C4-2B (cell line): ENCODE results near the gene LMNTD2.
A peak's percentile ranks its signal among the peaks of the same experiment; 100 is the strongest.

Source experiments
- H3K27ac ChIP-seq: fragments of 450-650 bp; 2 replicates; pipeline ENCODE4 v1.5.1; 2017
- ZFX ChIP-seq: fragments of 450-650 bp; IDR thresholded peaks from 2 replicates; pipeline ENCODE4 v1.6.1; 2017
- TF ChIP-seq, protein P1 (sequence below): fragments of 450-650 bp; conservative IDR thresholded peaks from 2 replicates; pipeline ENCODE4 v1.5.1; 2017; ENCODE audit warnings: mild to moderate bottlenecking

Gene LMNTD2

GRCh38 chr11:534396-535209 lies 25.9 kb downstream of the LMNTD2 start:
- peak; percentile 79; the same call in 1 of the 2 replicates for TF ChIP-seq ZFX
- TF ChIP-seq, protein P1, sequence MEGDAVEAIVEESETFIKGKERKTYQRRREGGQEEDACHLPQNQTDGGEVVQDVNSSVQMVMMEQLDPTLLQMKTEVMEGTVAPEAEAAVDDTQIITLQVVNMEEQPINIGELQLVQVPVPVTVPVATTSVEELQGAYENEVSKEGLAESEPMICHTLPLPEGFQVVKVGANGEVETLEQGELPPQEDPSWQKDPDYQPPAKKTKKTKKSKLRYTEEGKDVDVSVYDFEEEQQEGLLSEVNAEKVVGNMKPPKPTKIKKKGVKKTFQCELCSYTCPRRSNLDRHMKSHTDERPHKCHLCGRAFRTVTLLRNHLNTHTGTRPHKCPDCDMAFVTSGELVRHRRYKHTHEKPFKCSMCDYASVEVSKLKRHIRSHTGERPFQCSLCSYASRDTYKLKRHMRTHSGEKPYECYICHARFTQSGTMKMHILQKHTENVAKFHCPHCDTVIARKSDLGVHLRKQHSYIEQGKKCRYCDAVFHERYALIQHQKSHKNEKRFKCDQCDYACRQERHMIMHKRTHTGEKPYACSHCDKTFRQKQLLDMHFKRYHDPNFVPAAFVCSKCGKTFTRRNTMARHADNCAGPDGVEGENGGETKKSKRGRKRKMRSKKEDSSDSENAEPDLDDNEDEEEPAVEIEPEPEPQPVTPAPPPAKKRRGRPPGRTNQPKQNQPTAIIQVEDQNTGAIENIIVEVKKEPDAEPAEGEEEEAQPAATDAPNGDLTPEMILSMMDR, result no peak
- peak overlapping the region; percentile 95 for H3K27ac ChIP-seq

DNA sequence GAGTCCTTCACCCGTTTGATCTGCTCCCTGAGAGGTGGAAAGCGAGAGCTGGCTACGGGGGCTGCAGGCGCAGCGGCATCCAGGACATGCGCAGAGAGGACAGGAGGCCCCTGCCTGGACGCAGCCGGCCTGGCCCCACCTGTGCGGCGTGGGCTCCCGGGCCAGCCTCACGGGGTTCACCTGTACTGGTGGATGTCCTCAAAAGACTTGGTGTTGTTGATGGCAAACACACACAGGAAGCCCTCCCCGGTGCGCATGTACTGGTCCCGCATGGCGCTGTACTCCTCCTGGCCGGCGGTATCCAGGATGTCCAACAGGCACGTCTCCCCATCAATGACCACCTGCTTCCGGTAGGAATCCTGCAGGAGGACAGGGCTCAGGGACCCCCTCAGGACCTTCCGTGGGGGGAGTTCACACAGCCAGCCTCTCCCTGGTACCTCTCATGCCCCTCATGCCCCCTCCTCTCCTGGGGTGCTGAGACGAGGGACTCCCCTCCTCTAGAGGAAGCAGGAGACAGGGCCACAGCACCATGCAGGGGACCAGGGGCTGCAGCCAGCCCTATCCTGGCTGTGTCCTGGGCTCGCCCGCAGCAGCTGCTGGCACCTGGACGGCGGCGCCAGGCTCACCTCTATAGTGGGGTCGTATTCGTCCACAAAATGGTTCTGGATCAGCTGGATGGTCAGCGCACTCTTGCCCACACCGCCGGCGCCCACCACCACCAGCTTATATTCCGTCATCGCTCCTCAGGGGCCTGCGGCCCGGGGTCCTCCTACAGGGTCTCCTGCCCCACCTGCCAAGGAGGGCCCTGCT lies 26.7 kb downstream of the LMNTD2 start:
- no peak for TF ChIP-seq ZFX
- TF ChIP-seq, protein P1, result no peak
- H3K27ac ChIP-seq, result peak overlapping the region; percentile 95

DNA sequence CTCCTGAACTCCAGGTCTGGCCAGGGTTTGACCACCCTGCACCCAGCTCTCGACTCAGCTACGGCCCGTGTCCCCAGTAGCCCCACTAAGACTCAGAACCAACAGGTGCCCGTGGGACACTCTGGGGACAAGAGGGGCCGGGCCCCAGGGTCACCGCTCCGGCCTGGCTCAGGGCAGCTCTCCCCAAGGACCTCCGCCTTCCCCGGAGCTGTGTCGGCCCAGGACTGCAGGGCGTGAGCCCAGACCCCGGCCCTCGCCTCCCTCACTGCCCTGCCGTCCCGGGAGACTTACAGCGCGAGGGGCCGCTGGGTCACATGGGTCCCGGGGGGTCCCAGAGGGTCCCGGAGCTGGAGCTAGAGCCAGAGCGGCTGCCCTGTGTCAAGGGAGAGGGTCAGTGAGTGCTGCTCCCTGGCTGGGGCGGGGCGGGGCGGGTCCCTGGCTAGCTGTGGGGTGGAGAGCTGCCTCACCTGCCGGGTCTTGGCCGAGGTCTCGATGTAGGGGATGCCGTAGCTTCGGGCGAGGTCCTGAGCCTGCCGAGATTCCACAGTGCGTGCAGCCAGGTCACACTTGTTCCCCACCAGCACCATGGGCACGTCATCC lies 27.5 kb downstream of the LMNTD2 start:
- TF ChIP-seq, protein P1, result no peak
- no peak for TF ChIP-seq ZFX
- H3K27ac ChIP-seq, result no peak overlapping the region

GRCh38 chr11:532527-532985 lies 28.0 kb downstream of the LMNTD2 start:
- TF ChIP-seq, protein P1, result no peak
- no peak for TF ChIP-seq ZFX
- no peak overlapping the region for H3K27ac ChIP-seq

DNA sequence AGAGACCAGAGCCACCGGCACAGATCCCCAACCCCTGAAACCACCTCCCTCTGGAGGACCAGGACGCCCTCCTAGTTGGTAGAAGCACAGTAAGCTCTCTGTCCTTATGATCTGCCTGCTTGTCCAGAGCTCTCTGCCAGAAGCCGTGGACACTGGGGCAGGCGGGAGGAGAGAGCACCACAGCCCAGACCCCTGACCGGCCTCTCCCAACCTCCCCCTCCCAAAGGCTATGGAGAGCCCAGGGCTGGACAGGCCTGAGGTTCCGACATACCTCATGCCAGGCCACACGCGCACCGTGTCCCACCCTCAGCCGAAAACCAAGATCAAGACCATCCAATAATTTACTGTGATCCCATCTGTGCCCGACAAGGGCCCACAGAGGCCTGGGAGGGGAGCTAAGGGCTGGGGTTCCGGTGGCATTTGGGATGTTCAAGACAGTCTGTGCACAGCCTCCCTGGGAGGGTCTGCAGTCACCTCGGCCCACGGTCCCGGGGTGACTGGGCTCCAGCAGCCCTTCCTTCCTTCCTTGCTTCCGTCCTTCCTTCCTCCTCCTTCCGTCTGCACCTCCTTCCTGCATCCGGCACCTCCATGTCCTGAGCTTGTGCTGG lies 28.5 kb downstream of the LMNTD2 start:
- no peak overlapping the region for H3K27ac ChIP-seq
- TF ChIP-seq, protein P1, result no peak
- TF ChIP-seq ZFX, result no peak

- H3K27ac ChIP-seq, result no peak overlapping the region
- TF ChIP-seq, protein P1, result no peak
- TF ChIP-seq ZFX, result no peak
Measured at GRCh38 chr11:530960-531831, 29.3 kb downstream of the LMNTD2 start.
